SK-N-MC (cell line): ENCODE data around the gene MYO7A.

Experiments used
- EZH2 ChIP-seq: fragments of 200-600 bp; sonication (generic); IDR thresholded peaks from one replicate; pipeline ENCODE4 v1.6.1; 2017; ENCODE audit warnings: antibody characterized with exemption
- FOXP2 ChIP-seq: optimal IDR thresholded peaks from 2 replicates; pipeline ENCODE3; 2011; ENCODE audit warnings: mild to moderate bottlenecking, moderate library complexity; ENCODE audit not compliant: insufficient read depth; ENCODE audit errors: extremely low read length, control extremely low read depth
- POLR2AphosphoS5 ChIP-seq: IDR thresholded peaks from 2 replicates; pipeline ENCODE4 v1.6.1; 2012; ENCODE audit warnings: mild to moderate bottlenecking, low read depth, low read length, borderline replicate concordance

GRCh38 chr11:77106759-77107158 is 21.3 kb upstream of the MYO7A start:
- TF ChIP-seq POLR2AphosphoS5 (no peak), EZH2 (no peak), FOXP2 (no peak)
